ENCODE results near the gene CALU.

Gene CALU

DNA sequence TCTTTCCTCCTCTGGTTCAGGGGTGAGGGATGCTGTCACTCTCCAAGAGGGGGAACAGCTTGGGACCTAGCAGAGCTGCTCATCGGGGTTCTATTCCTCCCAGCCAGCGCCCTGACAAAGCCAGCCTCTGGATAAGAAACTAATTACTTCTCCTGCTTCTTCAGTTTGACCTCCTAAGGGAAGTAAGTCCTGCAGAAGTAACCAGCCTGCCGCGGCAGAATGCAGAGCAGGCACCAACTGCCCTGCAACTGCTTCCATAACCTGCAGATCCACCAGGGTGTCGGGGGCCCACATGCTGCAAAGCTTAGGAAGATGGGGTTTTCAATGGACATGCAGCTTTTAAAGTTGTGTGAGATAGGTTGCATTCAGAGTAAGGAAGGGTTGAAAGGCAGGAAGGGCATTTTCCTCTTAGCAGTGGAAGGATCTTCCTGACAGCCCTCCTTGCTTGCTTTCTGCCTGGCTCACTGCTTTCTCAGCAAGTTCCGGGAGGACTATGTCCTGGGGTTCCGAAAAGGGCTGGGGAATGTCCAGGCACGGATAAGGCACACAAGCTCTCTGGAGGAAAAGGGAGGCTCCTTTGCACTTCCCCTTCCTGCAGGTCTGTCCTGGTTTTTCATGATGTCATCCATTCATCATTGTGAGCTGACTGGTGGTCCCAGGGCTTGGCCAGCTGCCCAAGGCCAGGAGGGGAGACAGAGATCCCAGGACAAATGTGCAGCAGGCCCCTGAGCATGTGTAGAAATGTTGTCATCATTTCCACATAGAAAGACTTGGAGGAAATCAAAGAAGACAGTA, 24.3 kb upstream of the CALU start:
- Mint-ChIP-seq H3K4me1 (no peaks in the 10 kb centered on the region), H3K27ac (no peak overlapping the region), H3K4me3 (no peak overlapping the region), H3K9me3 (no peaks in the 10 kb centered on the region), H3K36me3 (ENCODE audit: low read depth) (no peaks in the 10 kb centered on the region), H3K27me3 (ENCODE audit: low read depth) (peaks cover 9% of the 10 kb centered on the region)
- TF ChIP-seq, protein P1, sequence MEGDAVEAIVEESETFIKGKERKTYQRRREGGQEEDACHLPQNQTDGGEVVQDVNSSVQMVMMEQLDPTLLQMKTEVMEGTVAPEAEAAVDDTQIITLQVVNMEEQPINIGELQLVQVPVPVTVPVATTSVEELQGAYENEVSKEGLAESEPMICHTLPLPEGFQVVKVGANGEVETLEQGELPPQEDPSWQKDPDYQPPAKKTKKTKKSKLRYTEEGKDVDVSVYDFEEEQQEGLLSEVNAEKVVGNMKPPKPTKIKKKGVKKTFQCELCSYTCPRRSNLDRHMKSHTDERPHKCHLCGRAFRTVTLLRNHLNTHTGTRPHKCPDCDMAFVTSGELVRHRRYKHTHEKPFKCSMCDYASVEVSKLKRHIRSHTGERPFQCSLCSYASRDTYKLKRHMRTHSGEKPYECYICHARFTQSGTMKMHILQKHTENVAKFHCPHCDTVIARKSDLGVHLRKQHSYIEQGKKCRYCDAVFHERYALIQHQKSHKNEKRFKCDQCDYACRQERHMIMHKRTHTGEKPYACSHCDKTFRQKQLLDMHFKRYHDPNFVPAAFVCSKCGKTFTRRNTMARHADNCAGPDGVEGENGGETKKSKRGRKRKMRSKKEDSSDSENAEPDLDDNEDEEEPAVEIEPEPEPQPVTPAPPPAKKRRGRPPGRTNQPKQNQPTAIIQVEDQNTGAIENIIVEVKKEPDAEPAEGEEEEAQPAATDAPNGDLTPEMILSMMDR (IDR thresholded peaks at IDR 0.05; ENCODE audit: unreplicated experiment in 3 of 3), result no peak

DNA sequence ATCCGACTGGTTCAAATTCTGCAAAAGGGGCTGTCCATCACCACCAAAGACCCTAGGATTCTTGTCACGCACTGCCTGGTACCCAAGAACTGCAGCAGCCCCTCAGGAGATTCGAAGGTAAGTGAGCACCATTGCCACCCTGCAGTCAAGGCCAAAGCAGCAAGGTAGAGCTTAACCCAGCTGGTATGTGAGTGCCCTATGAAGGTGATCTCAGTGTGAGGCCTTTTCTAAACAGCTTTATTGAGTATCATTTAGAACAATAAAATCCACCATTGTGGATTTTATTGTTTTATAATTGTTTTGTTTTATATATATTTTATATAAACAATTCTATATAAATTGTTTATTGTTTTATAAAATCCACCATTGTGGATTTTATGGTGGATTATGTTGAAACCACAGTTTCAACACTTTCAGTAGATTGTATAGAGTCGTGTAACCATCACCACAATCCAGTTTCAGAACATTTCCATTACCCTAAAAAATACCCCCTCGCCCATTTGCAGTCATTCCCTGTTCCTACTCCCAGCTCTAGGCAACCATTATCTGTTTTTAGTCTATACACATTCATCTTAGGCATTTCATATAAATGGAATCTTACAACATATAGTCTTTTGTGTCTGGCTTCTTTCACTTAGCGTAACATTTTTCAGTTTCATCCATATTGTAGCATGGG, 20.1 kb upstream of the CALU start:
- no peak overlapping the region for H3K27ac Mint-ChIP-seq
- no peak overlapping the region for H3K4me3 Mint-ChIP-seq
- H3K4me1 Mint-ChIP-seq, result no peaks in the 10 kb centered on the region
- peaks cover 9% of the 10 kb centered on the region for H3K27me3 Mint-ChIP-seq (ENCODE audit: low read depth)
- H3K9me3 Mint-ChIP-seq, result no peaks in the 10 kb centered on the region
- TF ChIP-seq, protein P1 (IDR thresholded peaks at IDR 0.05; ENCODE audit: unreplicated experiment in 3 of 3), result no peak
- no peaks in the 10 kb centered on the region for H3K36me3 Mint-ChIP-seq (ENCODE audit: low read depth)

DNA sequence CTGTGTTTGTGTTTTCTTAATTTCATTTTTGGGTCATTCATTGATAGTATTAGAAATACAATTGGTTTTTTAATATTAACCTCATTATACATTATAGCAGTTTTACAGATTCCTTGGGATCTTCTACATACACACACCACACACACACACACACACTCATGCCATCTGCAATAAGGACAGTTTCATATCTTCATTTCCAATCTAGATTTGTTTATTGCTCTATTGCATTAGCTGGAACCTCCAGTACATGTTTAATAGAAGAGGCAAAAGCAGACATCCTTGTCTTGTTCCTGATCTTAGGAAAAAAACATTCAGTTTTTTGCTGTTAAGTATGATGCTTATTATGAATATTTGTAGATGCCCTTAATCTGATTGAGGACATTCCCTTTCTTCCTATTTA, 17.8 kb upstream of the CALU start:
- H3K27me3 Mint-ChIP-seq (ENCODE audit: low read depth), result peaks cover 6% of the 10 kb centered on the region
- H3K36me3 Mint-ChIP-seq (ENCODE audit: low read depth), result no peaks in the 10 kb centered on the region
- H3K27ac Mint-ChIP-seq, result no peak overlapping the region
- H3K4me1 Mint-ChIP-seq, result peaks cover 6% of the 10 kb centered on the region
- no peak overlapping the region for H3K4me3 Mint-ChIP-seq
- no peaks in the 10 kb centered on the region for H3K9me3 Mint-ChIP-seq
- TF ChIP-seq, protein P1 (IDR thresholded peaks at IDR 0.05; ENCODE audit: unreplicated experiment in 3 of 3), result no peak

DNA sequence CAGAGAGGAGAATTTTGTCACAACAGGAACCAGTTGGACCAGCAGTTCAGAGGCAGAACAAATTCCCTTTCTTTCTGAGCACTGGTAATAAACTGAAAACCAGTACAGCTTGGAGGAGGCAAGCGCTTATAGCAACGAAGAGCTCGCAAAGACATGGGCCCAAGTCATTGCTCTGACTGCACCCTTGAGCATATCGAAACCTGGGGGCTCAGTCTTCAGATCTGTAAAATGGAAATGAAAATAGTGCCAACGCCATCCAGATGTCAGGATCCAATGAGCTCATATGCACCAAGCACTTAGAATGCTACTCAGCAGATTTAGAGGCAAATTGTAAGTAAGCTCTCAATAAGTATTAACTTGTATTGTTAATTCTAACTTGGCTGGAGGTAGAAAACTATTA, 14.4 kb upstream of the CALU start:
- Mint-ChIP-seq H3K9me3 (no peaks in the 10 kb centered on the region), H3K36me3 (ENCODE audit: low read depth) (no peaks in the 10 kb centered on the region), H3K27ac (no peak overlapping the region), H3K4me1 (peaks cover 13% of the 10 kb centered on the region), H3K27me3 (ENCODE audit: low read depth) (no peaks in the 10 kb centered on the region), H3K4me3 (no peak overlapping the region)
- TF ChIP-seq, protein P1 (IDR thresholded peaks at IDR 0.05; ENCODE audit: unreplicated experiment in 3 of 3), result no peak

DNA sequence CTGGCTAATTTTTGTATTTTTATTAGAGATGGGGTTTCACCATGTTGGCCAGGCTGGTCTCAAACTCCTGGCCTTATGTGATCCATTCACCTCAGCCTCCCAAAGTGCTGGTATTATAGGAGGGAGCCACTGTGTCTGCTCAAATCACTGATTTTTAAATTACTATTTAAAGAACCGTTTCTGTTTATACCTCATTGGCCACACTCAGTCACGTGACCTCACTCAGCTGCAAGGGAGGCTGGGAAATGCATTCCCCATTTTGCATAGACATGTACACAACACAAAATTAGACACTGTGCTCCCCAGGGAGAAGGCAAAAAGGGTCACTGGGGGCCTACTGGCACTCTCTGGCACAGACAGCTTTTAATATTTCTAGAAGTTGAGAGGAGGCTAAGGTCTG, 13.6 kb upstream of the CALU start:
- Mint-ChIP-seq H3K4me1 (peaks cover 13% of the 10 kb centered on the region), H3K27me3 (ENCODE audit: low read depth) (no peaks in the 10 kb centered on the region), H3K36me3 (ENCODE audit: low read depth) (no peaks in the 10 kb centered on the region), H3K27ac (no peak overlapping the region), H3K9me3 (no peaks in the 10 kb centered on the region), H3K4me3 (no peak overlapping the region)
- TF ChIP-seq, protein P1 (IDR thresholded peaks at IDR 0.05; ENCODE audit: unreplicated experiment in 3 of 3), result no peak

Data from nephron (organoid).